K562 (cell line): ENCODE data around the gene SYNGR4. TPM values are rescaled to one million over a fixed set of nuclear protein-coding genes. Genes with fewer than 3 reads are reported as not detected.

Experiments used
- ARID1B ChIP-seq: fragments of 450-650 bp; IDR thresholded peaks from 2 replicates; pipeline ENCODE4 v1.6.1; 2016; ENCODE audit warnings: antibody characterized with exemption, mild to moderate bottlenecking, inconsistent platforms
- BRCA1 ChIP-seq, 2 experiments: fragments of 450-650 bp in 1 of 2; sonication (generic) in 1 of 2; formaldehyde crosslinking in 1 of 2; IDR thresholded peaks; 2 replicates each; pipeline versions ENCODE4 v1.5.0 to v1.6.1; 2017 to 2020; ENCODE audit warnings: mild to moderate bottlenecking in 1 of 2, missing genetic modification reagents in 1 of 2
- CBX5 ChIP-seq: IDR thresholded peaks from 2 replicates; pipeline ENCODE4 v1.6.1; 2014; ENCODE audit warnings: low read depth, borderline replicate concordance
- GTF3C2 ChIP-seq: IDR thresholded peaks from 3 replicates; pipeline ENCODE4 v1.6.1; 2011; ENCODE audit warnings: borderline replicate concordance, mild to moderate bottlenecking, moderate library complexity; ENCODE audit not compliant: insufficient read length; ENCODE audit errors: extremely low read depth
- HBP1 ChIP-seq: fragments of 450-650 bp; formaldehyde crosslinking; IDR thresholded peaks from 2 replicates; pipeline ENCODE4 v1.4.0; 2022; ENCODE audit warnings: missing genetic modification characterization
- HDAC1 ChIP-seq, 2 experiments: fragments of 450-650 bp; IDR thresholded peaks; 2 replicates each; pipeline ENCODE4 v1.6.1; 2016 to 2017; ENCODE audit warnings: inconsistent platforms in 1 of 2, mild to moderate bottlenecking in 1 of 2, moderate library complexity in 1 of 2
- KLF1 ChIP-seq: fragments of 450-650 bp; IDR thresholded peaks from 2 replicates; pipeline ENCODE4 v1.6.1; 2016; ENCODE audit warnings: missing genetic modification characterization, missing compliant biosample characterization
- MBD2 ChIP-seq: sonication (generic); IDR thresholded peaks from 2 replicates; pipeline ENCODE4 v1.6.1; 2016; ENCODE audit warnings: low read depth, borderline replicate concordance
- MCM7 ChIP-seq, 2 experiments: fragments of 450-650 bp; IDR thresholded peaks; 2 replicates each; pipeline ENCODE4 v1.6.1; 2016 to 2018
- SMARCB1 ChIP-seq: IDR thresholded peaks from 2 replicates; pipeline ENCODE4 v1.6.1; 2011; ENCODE audit warnings: improper control_type of control experiment, low read depth; ENCODE audit not compliant: insufficient read length
- TEAD4 ChIP-seq, 2 experiments: sonication (generic) in 1 of 2; formaldehyde crosslinking in 1 of 2; IDR thresholded peaks; 2 replicates each; pipeline versions ENCODE4 v1.6.1 to v1.8.0; 2012 to 2022; ENCODE audit warnings: borderline replicate concordance in 1 of 2, inconsistent platforms in 1 of 2, low read length in 1 of 2, mild to moderate bottlenecking in 1 of 2, missing genetic modification reagents in 1 of 2
- TFAP4 ChIP-seq: sonication (generic); formaldehyde crosslinking; IDR thresholded peaks from 2 replicates; pipeline ENCODE4 v1.8.0; 2022; ENCODE audit warnings: missing genetic modification reagents, mild to moderate bottlenecking, moderate library complexity, borderline replicate concordance
- THRAP3 ChIP-seq: fragments of 450-650 bp; IDR thresholded peaks from 2 replicates; pipeline ENCODE4 v1.6.1; 2016; ENCODE audit warnings: mild to moderate bottlenecking, inconsistent platforms, borderline replicate concordance
- UBTF ChIP-seq, 2 experiments: IDR thresholded peaks; 2 replicates each; pipeline ENCODE4 v1.6.1; 2012; ENCODE audit warnings: improper control_type of control experiment in 2 of 2, low read depth in 2 of 2, low read length in 2 of 2, borderline replicate concordance in 1 of 2
- ZNF512 ChIP-seq: IDR thresholded peaks from 2 replicates; pipeline ENCODE4 v1.6.1; 2016; ENCODE audit warnings: missing genetic modification characterization, missing compliant biosample characterization
- polyA plus RNA-seq, 8 experiments: library from polyadenylated mRNA; depleted of rRNA in 4 of 8; stranded (reverse) in 5 of 8; unstranded in 3 of 8; fragments of >200 nt; fragmentation: Nextera tagmentation in 2 of 8; fragmentation: Illumina TruSeq in 1 of 8; extraction: Ambion mirVana in 2 of 8; extraction: Trizol in 1 of 8; gene quantifications; 2 replicates each; pipeline versions ENCODE4 v1.2.1 to v1.2.3, GENCODE V29; 2011 to 2014; ENCODE audit warnings: inconsistent platforms in 1 of 8, missing spikeins in 1 of 8
- total RNA-seq, 7 experiments: library from RNA; depleted of rRNA in 6 of 7; stranded (reverse); fragments of >200 nt in 6 of 7; fragmentation: Illumina TruSeq in 2 of 7; extraction: Trizol in 2 of 7; gene quantifications; 2 replicates each; pipeline versions ENCODE4 v1.2.1 to v1.2.3, GENCODE V29; 2011 to 2021; ENCODE audit warnings: low replicate concordance in 1 of 7

SYNGR4 gene
- total and polyA plus RNA-seq, 9 of the 15 experiments (the other 6 are each of a cell fraction or from before 2014, with no cell fraction given) = 0.07 to 0.14 TPM; not detected in 7

- peak; percentile 21 to 76; a peak in 2 of 4 replicates for TF ChIP-seq UBTF (IDR thresholded peaks at IDR 0.05; ENCODE audit: borderline replicate concordance in 1 of 2, low read depth in 2 of 2, low read length in 2 of 2)
- TF ChIP-seq HBP1 (CRISPR knock-in tag) = peak; percentile 94
- TF ChIP-seq KLF1 (tag) = peak; percentile 39; the same call in 1 of the 2 replicates
- no peak for TF ChIP-seq GTF3C2
- no peak for TF ChIP-seq SMARCB1
- TF ChIP-seq ARID1B = peak; percentile 72
- no peak for TF ChIP-seq THRAP3
- no peak for TF ChIP-seq CBX5
- TF ChIP-seq BRCA1 (IDR thresholded peaks at IDR 0.05) = no peak
- no peak for TF ChIP-seq BRCA1 (CRISPR knock-in tag; IDR thresholded peaks at IDR 0.05)
- TF ChIP-seq HDAC1 (IDR thresholded peaks at IDR 0.05) = peak in 1 of 2 experiments; percentile 90; a peak in 2 of 4 replicates
- no peak for TF ChIP-seq ZNF512
- peak; percentile 82 for TF ChIP-seq TFAP4 (CRISPR knock-in tag)
- TF ChIP-seq MCM7 (IDR thresholded peaks at IDR 0.05) = no peak
- 0 out of 2 replicates have a peak, but pooled peaks have one; percentile 15 for TF ChIP-seq TEAD4 (IDR thresholded peaks at IDR 0.05; ENCODE audit: low read length)
- TF ChIP-seq TEAD4 (CRISPR knock-in tag; IDR thresholded peaks at IDR 0.05; ENCODE audit: borderline replicate concordance) = no peak
- TF ChIP-seq MBD2 = no peak; the same call in 1 of the 2 replicates
Measured at GRCh38 chr19:48325265-48325910, 38.8 kb upstream of the SYNGR4 start, which contains the start of gene EMP3 (continued).
